GM21528 (cell line): ENCODE data around the gene ANO6.
"Not testable (repeated sequence)": the region's sequence is repeated elsewhere in the genome, so short reads cannot be mapped to it uniquely, and the experiment has no call there.

Source experiments
- ATAC-seq: cut with Tn5 transposase; IDR thresholded peaks from one replicate; pipeline ENCODE4 v1.9.1; 2021; ENCODE audit warnings: mild to moderate bottlenecking, moderate library complexity; ENCODE audit not compliant: unreplicated experiment, low FRiP score

ANO6 gene, protein sequence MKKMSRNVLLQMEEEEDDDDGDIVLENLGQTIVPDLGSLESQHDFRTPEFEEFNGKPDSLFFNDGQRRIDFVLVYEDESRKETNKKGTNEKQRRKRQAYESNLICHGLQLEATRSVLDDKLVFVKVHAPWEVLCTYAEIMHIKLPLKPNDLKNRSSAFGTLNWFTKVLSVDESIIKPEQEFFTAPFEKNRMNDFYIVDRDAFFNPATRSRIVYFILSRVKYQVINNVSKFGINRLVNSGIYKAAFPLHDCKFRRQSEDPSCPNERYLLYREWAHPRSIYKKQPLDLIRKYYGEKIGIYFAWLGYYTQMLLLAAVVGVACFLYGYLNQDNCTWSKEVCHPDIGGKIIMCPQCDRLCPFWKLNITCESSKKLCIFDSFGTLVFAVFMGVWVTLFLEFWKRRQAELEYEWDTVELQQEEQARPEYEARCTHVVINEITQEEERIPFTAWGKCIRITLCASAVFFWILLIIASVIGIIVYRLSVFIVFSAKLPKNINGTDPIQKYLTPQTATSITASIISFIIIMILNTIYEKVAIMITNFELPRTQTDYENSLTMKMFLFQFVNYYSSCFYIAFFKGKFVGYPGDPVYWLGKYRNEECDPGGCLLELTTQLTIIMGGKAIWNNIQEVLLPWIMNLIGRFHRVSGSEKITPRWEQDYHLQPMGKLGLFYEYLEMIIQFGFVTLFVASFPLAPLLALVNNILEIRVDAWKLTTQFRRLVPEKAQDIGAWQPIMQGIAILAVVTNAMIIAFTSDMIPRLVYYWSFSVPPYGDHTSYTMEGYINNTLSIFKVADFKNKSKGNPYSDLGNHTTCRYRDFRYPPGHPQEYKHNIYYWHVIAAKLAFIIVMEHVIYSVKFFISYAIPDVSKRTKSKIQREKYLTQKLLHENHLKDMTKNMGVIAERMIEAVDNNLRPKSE

DNA sequence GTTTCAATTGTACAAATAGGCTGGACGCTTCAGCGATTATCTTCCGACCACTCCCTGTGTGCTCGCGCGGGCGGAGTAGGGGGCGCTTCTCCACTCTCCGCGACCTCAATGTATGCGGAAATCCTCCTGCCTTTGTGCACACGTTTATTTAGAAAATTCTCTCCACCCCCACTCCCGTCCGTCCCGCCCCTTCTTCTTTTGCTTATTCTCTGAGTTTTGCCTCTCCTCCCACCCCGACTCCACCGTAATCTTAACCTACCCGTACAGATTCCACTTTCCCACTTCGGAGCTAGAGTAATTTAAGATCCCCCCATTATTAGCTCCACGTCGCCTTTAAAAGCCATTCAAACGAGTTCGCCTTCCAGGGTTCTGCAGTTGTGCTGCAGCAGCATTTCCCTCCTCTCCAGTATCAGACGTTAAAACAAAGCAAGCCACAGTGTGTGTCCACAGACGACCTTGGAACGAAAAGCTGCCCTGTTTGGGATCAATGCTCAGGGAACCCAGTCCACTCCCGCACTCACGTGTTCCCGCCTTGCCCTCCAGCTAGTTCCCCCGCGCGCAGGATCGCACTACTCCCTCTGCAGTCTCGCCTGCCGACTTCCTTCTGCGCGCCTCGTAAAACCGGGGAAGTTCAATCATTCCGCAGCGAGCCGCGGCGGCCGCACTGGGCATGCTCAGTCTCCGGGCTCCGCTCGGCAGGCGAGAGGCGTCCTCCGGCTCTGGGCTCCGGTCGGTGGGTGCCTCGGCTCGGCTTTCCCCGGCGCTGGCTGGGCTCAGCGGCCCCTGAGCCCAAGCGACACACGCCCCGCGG is at the start of gene ANO6:
Gene ANO6, plus strand, starts transcription at position 677 of the 811 bp plus-strand sequence. CDS start 227 bp downstream, outside the sequence.
- ATAC-seq, result peak; percentile 75

DNA sequence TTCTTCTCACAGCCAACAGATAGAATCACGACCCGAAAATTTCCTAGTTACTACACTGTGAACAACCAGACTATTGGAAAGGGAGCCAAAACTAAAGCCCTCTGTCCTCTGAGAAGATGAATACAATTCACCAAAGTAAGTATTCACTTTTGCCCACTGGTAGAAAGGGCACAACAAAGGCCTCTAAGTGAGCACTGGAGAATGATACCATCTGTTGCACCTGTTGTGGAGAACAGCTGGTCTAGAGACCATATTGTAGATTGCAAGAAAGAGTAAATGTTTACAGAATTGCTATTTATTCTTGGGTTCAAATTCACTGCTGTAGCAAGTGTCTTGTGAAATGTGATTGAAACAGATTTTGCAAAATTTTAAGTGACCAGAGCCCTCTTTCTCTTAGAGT is 46.9 kb upstream of the ANO6 start:
- ATAC-seq, result no peak

DNA sequence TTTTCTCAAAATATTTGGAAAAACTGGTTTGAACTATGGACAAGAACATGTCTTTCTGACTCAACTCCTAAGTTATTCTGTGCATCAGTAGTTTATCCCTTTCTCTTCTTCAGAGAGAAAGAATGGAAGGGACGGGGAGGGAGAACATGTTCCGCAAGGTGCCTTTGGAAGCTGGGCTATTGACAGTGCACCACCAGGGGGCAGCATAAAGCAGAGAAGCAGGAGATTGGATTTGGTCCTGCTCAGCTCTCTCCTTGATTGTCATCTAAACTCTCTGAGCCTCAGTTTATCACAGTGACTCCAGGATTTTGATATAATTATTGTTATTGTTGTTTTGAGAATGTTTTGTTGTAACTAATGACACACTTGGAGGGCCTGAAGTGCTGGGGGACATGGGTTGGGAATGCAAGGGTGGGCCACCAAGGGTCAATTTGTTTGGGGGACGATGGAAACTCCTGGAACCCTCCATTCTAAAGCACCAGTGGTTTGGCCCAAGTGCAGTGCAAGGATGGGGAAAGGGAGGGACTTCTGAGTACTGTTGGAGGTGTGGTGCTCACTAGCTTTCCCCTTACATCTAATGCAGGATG is 45.3 kb upstream of the ANO6 start:
- no peak for ATAC-seq

DNA sequence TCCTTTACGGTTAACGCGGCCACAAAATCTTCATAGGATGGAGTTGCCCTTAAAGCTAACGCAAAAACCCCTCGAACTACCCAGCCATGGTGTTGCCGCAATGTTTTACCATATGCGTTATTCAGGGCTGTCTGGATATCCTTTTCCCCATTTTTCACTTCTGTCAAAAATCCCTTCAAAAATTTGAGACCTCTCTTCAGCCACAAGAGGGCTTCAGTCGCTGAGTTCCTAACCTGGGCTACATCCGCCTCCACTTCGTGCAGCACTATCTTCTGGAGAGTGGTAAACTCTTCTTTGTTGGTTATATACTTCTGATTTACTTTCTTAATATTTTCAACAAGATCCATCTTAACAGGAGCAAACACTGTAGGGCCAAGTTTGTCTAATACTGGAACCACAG is 42.6 kb upstream of the ANO6 start:
- not testable (repeated sequence) for ATAC-seq

DNA sequence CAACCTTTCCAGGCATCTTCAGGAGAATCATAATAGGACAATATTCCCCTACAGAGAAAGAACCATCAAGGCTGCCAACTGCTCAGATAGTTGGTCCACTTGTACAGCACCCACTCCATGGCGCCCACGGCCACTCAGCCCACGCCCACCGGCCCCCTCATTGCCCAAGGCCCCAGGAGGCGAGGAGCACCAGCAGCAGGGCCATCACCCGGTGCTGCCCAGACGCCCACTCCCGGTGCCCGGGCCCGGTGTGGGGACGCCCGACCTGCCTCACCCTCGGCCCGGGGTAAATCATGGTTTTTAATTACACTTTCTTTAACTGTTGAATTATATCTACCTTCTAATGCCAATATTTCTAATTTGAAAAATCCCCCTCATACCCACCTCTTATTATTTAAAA is 41.3 kb upstream of the ANO6 start:
- ATAC-seq, result no peak

DNA sequence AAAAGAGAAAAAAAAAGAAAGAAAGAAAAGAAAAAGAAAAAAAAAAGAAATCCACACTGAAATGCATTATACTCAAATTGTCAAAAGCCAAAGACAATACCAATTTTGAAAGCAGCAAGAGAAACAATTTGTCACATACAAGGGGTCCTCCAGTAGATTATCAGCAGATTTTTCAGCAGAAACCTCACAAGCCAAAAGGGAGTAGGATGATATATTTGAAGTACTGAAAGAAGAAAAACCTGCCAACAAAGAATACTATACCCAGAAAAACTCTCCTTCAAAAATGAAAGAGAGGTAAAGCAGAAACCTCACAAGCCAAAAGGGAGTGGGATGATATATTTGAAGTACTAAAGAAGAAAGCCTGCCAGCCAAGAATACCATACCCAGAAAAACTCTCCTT is 37.1 kb upstream of the ANO6 start:
- no peak for ATAC-seq

DNA sequence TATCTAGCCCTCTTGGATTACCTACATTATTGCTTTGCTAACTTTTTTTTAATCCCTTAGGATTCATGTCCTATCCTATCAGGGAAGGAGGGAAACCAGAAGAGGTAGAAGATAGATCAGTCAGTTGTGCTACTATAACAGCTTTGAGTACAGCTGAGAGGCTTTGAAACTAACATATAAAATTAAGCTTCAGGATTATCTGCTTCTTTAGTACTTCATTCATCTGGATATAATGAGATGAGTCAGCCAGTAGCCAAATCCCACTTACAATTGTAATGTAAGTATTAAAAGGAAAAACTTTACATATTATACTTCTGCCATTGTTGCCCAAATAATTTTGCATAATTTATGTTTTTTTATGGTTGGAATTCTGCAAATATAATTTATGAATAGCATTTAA is 33.4 kb upstream of the ANO6 start:
- no peak for ATAC-seq

DNA sequence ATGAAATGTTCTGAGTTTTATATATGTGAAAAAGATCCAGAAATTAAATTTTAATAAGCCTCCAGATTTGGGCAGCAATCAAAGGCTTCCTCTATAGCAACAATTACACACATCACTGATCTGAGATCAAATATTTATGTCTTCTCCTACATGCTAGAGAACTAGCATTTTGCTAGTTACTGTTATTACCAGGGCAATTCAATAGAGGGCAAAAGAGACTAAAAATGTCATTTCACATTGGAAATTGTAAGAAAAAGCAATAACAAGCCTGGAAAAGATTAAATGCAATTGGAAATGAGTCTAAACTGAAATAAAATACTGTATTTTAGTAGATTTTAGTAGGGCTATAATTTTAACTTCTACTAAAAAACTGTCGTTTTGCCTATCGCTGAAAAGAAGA is 32.6 kb upstream of the ANO6 start:
- no peak for ATAC-seq

DNA sequence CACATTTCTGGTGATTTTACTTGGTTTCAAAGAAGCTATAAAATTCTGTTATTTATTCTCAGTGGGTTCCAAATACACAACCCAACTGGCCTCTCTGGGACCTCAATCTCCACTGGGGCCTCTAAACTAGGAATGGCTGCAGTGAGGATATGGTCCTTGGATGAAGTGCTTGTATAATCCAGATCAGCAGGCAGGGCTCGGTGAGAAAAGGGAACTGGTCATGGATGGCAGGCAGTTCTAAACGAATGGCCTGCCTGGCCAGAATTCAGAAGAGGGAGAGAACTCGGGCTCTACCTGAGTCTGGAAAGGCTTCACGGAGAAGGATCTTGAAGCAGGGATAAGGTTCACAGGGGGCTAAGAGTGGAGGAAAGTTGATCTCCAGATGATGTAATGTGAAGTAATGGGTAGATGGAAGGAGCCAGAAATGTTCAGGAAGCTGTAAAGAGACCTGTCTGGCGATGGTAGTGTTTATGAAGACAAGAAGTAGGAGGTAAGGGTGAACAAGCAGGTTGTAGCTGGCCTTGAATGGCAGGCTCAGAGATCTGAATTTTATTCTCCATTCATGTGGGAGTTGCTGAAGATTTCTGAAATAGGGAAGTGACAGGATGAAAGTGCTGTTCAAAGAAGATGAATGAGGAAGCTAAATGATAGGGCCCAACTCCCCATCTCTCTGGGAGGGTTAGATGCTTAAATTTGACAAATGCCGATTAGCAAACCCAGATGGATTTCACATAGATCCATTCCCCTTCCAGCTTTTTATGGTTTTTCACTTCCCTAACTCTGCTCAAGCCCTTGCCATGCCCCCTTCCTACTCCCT is 31.5 kb upstream of the ANO6 start:
- no peak for ATAC-seq

DNA sequence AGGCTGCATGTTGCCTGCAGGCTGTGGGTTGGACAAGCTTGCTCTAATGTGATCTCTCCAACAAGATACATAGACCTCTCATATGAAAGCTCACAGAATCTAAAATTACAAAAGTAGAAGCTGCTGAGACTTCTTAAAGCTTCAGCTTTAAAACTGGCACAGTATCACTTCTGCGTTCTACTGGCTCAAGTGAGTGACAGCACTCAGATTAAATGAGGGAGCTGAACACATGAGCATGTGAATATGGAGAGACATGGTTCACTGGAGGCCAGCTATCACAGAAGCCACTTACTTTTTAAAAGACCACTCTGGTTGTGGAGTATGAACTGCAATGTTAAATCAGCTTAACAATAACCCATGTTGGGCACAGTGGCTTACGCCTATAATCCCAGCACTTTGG is 29.1 kb upstream of the ANO6 start:
- no peak for ATAC-seq

DNA sequence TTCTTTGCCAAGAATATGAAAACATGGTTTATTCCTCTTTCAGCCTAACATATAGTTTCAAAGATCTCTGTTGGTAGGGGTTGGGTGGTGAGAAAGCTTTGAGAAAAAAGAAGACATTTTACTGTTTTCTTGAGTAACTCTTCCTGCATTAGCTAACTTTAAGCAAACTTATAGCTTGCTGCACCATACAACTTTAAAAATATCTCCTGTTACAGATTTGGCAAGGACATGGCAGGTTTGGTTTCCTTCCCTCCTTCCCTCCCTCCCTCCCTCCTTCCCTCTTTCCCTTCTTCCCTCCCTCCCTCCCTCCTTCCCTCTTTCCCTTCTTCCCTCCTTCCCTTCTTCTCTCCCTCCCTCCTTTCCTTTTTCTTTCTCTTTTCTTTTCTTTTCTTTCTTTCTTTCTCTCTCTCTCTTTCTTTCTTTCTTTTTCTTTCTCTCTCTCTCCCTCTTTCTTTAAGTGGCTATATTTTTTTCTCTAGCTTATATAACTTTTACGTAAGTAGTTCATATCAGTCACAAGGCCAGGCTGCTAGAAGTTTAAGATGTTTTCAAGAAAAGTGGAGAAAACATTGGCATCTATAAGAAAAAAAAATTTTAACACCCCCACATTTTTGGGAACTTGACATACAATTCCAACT is 26.0 kb upstream of the ANO6 start:
- ATAC-seq, result no peak

DNA sequence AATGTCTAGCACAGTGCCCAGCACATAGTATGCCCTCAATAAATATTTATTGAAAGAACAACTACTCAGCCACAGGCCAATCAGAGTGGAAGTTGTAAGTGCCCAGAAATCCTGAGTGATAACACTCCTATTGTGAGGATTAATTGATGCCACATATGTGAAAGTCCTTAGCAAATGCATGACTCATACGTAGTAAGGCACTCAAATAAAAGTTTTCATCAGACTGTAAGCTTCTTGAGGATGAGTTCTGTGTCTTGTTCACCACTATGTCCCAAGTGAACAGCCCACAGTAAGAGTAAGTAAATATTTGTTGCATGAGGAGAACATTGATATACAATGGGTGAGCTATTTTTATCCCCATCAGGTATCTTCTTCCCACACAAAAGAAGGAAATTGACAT is 24.7 kb upstream of the ANO6 start:
- no peak for ATAC-seq

DNA sequence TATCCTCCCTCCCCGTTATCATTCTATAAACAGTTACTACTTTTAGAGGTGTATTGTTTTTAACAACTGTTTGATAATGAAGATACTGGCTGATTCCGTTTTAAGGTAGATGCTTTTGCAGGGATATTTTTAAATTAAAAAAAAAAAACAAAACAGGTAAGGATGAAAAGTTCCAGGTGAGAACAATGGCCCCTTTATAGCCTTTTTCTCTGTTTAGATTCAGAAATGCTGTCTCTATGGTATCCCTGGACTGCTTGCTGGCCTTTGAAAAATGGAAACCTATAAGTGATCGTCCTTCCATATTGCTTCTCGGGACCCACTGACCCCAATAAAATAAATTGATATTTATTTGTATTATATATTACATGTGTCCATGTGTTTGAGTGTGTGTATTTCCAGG is 23.2 kb upstream of the ANO6 start:
- no peak for ATAC-seq

DNA sequence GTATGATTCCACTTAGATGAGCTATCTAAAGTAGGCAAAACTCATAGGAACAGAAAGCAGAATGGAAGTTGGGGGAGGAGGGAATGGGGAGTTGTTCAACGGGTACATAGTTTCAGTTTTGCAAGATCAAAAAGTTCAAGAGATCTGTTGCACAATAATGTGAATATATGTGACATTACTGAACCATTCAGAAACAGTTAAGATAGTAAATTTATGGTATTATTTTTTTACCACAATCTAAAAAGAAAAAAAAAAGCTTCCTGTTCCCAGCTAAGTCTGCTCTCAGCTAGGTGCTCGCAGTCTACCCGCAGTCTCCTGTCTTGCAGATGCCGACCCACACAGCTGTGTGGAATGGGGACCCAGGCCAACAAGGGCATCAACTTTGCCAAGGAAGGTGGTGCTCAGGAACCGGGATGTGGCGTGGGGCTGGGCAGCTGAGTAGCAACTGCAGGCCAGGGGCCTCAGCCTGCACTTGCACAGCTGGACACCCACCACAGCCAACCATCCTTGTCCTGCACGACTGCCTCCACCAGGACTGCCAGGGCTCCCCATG is 15.3 kb upstream of the ANO6 start:
- no peak for ATAC-seq

DNA sequence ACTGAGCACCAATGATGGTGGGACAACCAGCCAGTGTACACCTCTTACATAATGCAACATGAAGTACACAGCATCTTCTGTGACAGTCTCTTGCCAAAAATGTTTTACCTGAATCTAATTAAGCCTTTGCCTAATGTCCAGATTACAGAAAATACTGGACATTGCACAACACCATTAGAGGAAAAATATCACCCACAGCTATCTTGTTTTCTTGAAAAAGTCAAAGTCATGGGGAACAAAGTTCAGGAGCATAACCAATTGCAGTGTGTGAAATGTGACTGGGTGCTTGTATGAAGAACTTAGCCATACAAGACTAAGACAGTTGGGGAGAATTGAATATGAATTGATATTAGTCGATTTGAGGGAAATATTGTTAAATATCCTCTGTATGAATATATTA is 12.1 kb upstream of the ANO6 start:
- ATAC-seq, result no peak

DNA sequence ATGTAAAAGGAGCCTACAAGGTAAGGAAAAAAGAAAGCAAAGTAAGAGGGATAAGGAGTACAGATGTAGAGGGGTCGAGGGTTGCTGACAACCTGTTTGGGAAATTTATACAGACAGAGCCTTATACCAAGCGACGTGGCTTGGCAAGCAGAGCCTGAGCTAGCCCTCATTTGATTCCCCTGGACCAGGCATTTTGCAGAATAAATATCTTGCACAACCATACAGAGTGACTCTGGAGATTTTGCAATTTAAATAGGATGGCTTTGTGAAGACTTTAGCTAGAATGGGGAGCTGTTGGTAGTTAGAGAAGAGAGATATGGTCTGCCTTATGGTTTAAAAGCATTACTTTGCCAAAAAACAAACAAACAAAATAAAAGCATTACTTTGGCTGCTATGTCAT is 11.1 kb upstream of the ANO6 start:
- no peak for ATAC-seq

DNA sequence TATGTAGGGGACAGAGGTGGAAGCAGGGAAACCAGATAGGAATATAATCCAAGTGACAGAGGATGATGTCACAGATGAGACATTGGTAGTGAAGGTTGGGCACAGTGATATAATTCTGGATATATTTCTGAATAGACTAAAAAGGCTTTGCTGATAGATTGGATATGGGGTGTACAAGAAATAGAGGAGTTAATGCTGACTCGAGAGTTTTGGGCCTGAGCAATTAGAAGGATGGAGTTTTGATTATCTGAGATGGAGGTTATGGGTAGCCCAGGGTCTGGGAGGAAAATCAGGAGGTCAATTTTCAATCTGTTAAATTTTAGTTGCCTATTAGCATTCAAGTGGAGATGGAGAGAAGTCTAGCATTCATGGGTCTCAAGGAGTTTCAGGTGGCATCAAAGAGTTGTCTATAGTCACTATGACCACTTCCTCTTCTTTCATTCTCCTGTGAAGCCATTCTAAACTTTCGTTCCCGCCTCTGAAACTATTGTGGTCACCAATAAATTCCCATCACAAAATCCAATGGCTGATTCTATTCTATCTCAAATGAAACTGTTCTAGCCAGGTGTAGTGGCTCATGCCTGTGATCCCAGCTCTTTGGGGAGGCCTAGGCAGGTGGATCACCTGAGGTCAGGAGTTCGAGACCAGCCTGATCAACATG is 10.6 kb upstream of the ANO6 start:
- ATAC-seq, result no peak
